Esophagus muscularis mucosa (tissue), 3 donors: ENCODE measurements around the gene TTC7B.

Experiments
- POLR2A ChIP-seq: fragments of 450-650 bp; IDR thresholded peaks from one replicate; pipeline ENCODE4 v1.6.1; 2017; ENCODE audit warnings: antibody characterized with exemption, moderate library complexity, mild to moderate bottlenecking, low read depth
- TF ChIP-seq, protein P1 (sequence below), 3 experiments: fragments of 200-600 bp in 2 of 3; fragments of 450-650 bp in 1 of 3; sonication (generic) in 2 of 3; IDR thresholded peaks; one replicate each; pipeline ENCODE4 v1.5.1; 2017 to 2019; ENCODE audit warnings: antibody characterized with exemption in 3 of 3, mild to moderate bottlenecking in 2 of 3, moderate library complexity in 1 of 3

- TF ChIP-seq, protein P1, sequence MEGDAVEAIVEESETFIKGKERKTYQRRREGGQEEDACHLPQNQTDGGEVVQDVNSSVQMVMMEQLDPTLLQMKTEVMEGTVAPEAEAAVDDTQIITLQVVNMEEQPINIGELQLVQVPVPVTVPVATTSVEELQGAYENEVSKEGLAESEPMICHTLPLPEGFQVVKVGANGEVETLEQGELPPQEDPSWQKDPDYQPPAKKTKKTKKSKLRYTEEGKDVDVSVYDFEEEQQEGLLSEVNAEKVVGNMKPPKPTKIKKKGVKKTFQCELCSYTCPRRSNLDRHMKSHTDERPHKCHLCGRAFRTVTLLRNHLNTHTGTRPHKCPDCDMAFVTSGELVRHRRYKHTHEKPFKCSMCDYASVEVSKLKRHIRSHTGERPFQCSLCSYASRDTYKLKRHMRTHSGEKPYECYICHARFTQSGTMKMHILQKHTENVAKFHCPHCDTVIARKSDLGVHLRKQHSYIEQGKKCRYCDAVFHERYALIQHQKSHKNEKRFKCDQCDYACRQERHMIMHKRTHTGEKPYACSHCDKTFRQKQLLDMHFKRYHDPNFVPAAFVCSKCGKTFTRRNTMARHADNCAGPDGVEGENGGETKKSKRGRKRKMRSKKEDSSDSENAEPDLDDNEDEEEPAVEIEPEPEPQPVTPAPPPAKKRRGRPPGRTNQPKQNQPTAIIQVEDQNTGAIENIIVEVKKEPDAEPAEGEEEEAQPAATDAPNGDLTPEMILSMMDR (IDR thresholded peaks at IDR 0.05): no peak
- no peak for TF ChIP-seq POLR2A
Measured at GRCh38 chr14:90613453-90613852, 202.8 kb downstream of the TTC7B start.
